GM12874 (cell line): ENCODE results near the gene BOK.

ENCODE experiments used
- CTCF ChIP-seq: IDR thresholded peaks from 2 replicates; pipeline ENCODE4 v1.5.1; 2011; ENCODE audit warnings: low read depth, mild to moderate bottlenecking, control low read depth, low read length, moderate library complexity; ENCODE audit not compliant: insufficient read depth

The BOK gene

GRCh38 chr2:241558532-241559322 is at the start of gene BOK:
Gene BOK, plus strand, starts transcription at chr2:241558745. Its CDS starts 739 bp downstream, at chr2:241559484.
- TF ChIP-seq CTCF, result no peak

GRCh38 chr2:241509155-241509784 is 49.3 kb upstream of the BOK start:
- no peak for TF ChIP-seq CTCF

- no peak for TF ChIP-seq CTCF
Observed at GRCh38 chr2:241511091-241511741, 47.3 kb upstream of the BOK start.

GRCh38 chr2:241514553-241514952 is 44.0 kb upstream of the BOK start:
- TF ChIP-seq CTCF, result no peak

GRCh38 chr2:241514986-241515737 is 43.4 kb upstream of the BOK start:
- no peak for TF ChIP-seq CTCF

- no peak for TF ChIP-seq CTCF
Observed at GRCh38 chr2:241516520-241516965, 42.0 kb upstream of the BOK start.

GRCh38 chr2:241517297-241517696 is 41.2 kb upstream of the BOK start:
- no peak for TF ChIP-seq CTCF
